Stimulated activated naive CD8-positive, alpha-beta T cell treated with anti-CD3 and anti-CD28 coated beads, Interleukin-15, amount 100 ng/mL, for 72 hours (primary cell): ENCODE data around the gene DIPK1B.
"Not testable (repeated sequence)": the region's sequence is repeated elsewhere in the genome, so short reads cannot be mapped to it uniquely, and the experiment has no call there.

ENCODE experiments used
- ATAC-seq: fragments of 150-1000 bp; cut with Tn5 transposase; 2 replicates; pipeline ENCODE4 v1.10.0; 2021; ENCODE audit warnings: mild to moderate bottlenecking, moderate library complexity
- DNase-seq, 2 donors: peaks; one replicate each; pipeline ENCODE4 v3.0.0; 2021 to 2022
- H3K27ac Mint-ChIP-seq, 2 donors: one replicate each; pipeline ENCODE4 v1.8.0; 2022; ENCODE audit warnings: mild to moderate bottlenecking in 2 of 2, mixed read lengths in 2 of 2, moderate library complexity in 2 of 2
- H3K27me3 Mint-ChIP-seq: one replicate; pipeline ENCODE4 v1.8.0; 2022; ENCODE audit warnings: mixed read lengths
- H3K4me1 Mint-ChIP-seq: one replicate; pipeline ENCODE4 v1.8.0; 2022; ENCODE audit warnings: mild to moderate bottlenecking, mixed read lengths
- H3K4me3 Mint-ChIP-seq, 2 donors: one replicate each; pipeline ENCODE4 v1.8.0; 2022; ENCODE audit warnings: mild to moderate bottlenecking in 2 of 2, mixed read lengths in 2 of 2, moderate library complexity in 1 of 2
- H3K9me3 Mint-ChIP-seq, 2 donors: one replicate each; pipeline ENCODE4 v1.8.0; 2022; ENCODE audit warnings: mixed read lengths in 2 of 2

DIPK1B gene

DNA sequence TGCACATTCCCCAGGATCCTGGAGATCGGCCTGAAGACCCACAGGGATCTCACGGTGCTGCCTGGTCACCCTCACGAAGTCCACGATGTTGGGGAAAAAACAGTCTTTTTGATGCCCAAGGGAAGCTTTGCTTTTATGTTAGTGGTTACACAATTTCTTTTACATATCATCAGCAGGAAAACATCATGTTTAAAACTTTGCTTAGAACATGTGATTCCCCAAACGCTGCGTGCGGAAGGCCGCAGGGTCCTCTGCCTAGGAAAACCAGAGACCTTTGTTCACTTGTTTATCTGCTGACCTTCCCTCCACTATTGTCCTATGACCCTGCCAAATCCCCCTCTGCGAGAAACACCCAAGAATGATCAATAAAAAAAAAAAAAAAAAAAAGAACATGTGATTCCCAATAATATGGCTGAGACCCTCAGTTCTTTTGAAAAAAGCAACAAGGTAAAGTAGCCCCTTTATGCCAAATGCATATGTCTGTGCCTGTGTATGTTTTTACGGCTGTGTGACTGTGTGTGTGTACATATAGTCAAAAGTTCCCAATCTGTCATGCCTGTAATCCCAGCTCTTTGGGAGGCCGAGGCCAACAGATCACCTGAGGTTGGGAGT lies 13.6 kb upstream of the DIPK1B start:
- Mint-ChIP-seq H3K27me3 (peaks cover 18% of the 10 kb centered on the region), H3K27ac (no peak overlapping the region), H3K4me3 (no peak overlapping the region), H3K9me3 (no peaks in the 10 kb centered on the region), H3K4me1 (peaks cover 76% of the 10 kb centered on the region)
- ATAC-seq = no peak
- DNase-seq = no peak

DNA sequence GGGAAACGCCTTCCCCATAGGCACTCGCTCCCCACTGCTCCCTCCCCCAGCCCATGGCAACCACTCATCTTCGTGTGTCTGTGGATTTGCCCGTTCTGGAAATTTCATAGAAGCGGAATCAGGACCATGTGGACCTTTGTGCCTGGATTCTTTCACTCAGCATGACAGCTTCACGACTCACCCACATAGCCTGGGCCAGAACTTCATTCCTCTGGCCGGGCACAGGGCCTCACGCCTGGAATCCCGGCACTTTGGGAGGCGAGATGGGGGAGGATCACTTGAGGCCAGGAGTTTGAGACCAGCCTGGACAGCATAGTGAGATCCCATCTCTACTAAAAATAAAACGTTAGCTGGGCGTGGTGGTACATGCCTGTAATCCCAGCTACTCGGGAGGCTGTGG lies 12.1 kb upstream of the DIPK1B start:
- H3K4me3 Mint-ChIP-seq = peak overlapping the region; percentile 79 to 85
- H3K4me1 Mint-ChIP-seq = peaks cover 68% of the 10 kb centered on the region
- ATAC-seq (no peak), DNase-seq (no peak)
- H3K9me3 Mint-ChIP-seq = no peaks in the 10 kb centered on the region
- peak overlapping the region in 1 of 2 donors; percentile 42 for H3K27ac Mint-ChIP-seq
- peaks cover 21% of the 10 kb centered on the region for H3K27me3 Mint-ChIP-seq

DNA sequence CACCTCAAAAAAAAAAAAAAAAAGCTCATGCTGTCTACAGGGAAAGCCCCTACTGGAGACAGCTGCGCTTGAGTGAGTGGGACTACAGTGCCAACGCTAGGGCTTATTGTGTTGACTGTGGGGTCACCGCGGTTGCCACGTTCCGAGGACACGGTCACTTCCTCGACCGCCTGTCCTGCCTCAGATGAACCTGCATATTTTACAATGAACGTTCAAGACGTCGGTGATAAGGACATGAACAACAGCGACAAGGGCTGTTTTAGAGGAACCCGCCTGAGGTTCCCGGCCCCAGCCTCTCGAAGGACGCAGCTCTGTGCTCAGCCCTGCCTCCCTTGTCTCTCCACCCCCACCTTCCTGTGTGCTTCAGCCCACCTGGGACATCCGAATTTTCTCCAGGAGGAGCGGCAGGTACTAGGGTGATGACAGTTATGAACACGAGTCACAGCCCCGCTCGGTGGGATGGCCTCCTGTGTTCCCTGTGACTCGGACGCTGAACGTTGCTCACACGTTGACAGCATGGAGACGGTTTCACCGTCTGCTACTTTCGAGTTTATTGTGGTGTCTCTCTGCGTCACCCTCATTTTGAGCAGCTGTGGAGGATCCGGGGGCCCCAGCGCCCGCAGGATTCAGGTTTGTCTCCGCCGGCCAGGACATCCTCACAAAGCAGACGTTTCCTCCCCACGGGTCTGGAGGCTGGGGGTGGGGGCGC lies 11.3 kb upstream of the DIPK1B start:
- Mint-ChIP-seq H3K4me1 (peaks cover 60% of the 10 kb centered on the region), H3K27ac (peak overlapping the region; percentile 94), H3K9me3 (no peaks in the 10 kb centered on the region), H3K27me3 (peaks cover 29% of the 10 kb centered on the region), H3K4me3 (peak overlapping the region; percentile 79 to 85)
- ATAC-seq (peak; percentile 96), DNase-seq (peak; percentile 72 to 81)

DNA sequence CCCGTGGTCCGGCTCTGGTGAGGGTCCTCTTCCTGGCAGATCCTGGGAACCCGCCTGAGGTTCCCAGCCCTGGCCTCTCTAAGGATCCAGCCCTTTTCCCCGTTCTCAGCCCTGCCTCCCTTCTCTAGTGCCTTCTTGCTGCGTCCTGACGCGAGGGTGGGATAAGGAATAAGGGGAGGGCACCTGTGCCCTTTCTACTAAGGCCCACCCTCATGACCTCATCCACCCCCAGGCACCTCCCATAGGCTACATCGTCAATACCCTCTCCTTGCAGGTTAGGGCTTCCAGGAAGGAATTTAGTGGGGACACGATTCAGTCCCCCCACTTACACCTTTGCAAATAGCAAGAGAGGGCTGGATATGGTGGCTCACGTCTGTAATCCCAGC lies 10.7 kb upstream of the DIPK1B start:
- Mint-ChIP-seq H3K9me3 (no peaks in the 10 kb centered on the region), H3K27me3 (peaks cover 31% of the 10 kb centered on the region), H3K4me3 (peak overlapping the region; percentile 79 to 85), H3K27ac (peak overlapping the region; percentile 94), H3K4me1 (peaks cover 55% of the 10 kb centered on the region)
- ATAC-seq = peak; percentile 6
- no peak for DNase-seq

DNA sequence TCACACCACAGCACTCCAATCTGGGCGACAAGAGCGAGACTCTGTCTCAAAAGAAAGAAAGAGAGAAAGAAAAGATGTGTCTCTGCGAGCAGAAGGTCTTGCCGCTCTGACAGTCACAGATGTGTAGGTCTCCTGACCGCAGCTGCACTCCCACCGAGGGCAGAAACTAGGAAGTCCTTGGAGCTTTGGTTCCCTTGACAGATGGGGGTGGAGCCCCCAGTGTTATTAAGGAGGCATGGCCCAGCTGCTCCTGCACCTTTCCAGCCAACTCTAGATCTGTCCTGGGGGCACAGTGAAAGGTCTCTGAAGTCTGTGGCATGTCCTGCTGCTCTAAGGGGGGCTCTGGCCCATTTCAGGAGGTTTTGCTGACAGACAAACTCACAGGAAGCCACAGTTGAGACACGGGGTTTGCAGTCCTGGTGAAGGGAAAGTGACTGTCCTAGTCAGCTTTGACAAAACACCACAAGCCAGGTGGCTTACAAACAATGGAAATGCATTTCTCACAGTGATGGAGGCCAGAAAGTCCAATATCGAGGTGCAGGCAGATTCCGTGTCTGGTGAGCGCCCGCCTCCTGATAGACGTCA lies 9.0 kb upstream of the DIPK1B start:
- H3K27me3 Mint-ChIP-seq = peaks cover 24% of the 10 kb centered on the region
- H3K27ac Mint-ChIP-seq = no peak overlapping the region
- DNase-seq (no peak), ATAC-seq (no peak)
- H3K4me3 Mint-ChIP-seq = no peak overlapping the region
- no peaks in the 10 kb centered on the region for H3K9me3 Mint-ChIP-seq
- H3K4me1 Mint-ChIP-seq = peaks cover 41% of the 10 kb centered on the region

DNA sequence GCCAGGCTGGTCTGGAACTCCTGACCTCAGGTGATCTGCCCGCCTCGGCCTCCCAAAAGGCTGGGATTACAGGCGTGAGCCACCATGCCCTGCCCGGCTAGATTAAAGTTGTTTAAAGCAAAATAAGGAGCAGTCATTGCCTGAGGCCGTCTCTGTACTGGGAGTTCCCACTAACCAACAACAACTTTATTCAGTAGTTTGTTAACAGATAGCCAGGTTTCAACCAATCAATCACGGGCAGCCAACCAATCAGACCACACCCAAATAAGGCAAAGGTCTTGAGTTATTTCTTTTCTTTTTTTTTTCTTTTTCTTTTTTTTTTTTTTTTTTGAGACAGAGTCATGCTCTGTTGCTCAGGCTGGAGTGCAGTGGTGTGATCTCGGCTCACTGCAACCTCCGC lies 7.6 kb upstream of the DIPK1B start:
- not testable (repeated sequence) for H3K9me3 Mint-ChIP-seq, DNase-seq, H3K4me3 Mint-ChIP-seq, ATAC-seq, H3K27ac Mint-ChIP-seq
- Mint-ChIP-seq H3K4me1 (peaks cover 36% of the 10 kb centered on the region), H3K27me3 (peaks cover 30% of the 10 kb centered on the region)

DNA sequence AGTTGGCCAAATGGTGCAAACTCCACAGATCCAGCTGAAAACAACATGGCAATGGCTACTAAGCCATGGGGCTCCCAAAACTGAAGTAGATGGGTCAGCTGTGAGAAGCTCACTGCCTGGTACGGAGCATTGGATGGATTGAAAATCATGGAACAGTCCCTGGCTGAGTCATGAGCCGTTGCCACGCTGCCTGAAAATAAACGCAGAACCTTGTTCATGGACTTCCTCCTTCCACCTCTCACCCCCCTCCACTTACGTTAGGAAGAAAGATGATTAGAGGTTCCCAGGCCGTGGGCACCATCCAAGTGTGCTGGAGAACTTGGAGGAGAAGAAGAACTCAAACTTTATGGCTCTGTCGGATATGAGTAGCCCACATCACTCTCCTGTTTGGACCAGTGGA lies 6.8 kb upstream of the DIPK1B start:
- DNase-seq = no peak
- Mint-ChIP-seq H3K27ac (no peak overlapping the region), H3K9me3 (no peaks in the 10 kb centered on the region), H3K4me1 (peaks cover 29% of the 10 kb centered on the region), H3K27me3 (peaks cover 39% of the 10 kb centered on the region), H3K4me3 (no peak overlapping the region)
- ATAC-seq = no peak

DNA sequence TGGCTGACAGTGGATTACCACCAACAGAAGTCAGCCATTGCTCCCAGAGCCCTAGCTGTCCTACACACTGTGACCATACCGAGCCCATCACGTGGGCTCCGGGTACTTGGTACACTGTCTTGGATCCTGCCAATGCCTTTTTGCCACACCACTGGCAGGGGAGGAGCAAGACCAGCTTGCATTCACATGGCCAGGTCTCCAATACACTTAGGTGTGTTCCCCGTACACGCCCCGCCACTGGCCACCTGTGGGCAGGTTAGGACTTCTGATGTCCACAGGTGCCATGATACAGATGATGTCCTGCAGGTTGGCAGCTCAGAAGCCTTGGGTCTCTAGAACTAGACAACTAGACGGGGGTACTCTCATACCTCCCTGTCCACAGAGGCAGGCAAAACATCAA lies 5.4 kb upstream of the DIPK1B start:
- H3K9me3 Mint-ChIP-seq = no peaks in the 10 kb centered on the region
- H3K27me3 Mint-ChIP-seq = peaks cover 53% of the 10 kb centered on the region
- H3K4me3 Mint-ChIP-seq = no peak overlapping the region
- DNase-seq = no peak
- no peak for ATAC-seq
- H3K27ac Mint-ChIP-seq = no peak overlapping the region
- H3K4me1 Mint-ChIP-seq = peaks cover 20% of the 10 kb centered on the region

DNA sequence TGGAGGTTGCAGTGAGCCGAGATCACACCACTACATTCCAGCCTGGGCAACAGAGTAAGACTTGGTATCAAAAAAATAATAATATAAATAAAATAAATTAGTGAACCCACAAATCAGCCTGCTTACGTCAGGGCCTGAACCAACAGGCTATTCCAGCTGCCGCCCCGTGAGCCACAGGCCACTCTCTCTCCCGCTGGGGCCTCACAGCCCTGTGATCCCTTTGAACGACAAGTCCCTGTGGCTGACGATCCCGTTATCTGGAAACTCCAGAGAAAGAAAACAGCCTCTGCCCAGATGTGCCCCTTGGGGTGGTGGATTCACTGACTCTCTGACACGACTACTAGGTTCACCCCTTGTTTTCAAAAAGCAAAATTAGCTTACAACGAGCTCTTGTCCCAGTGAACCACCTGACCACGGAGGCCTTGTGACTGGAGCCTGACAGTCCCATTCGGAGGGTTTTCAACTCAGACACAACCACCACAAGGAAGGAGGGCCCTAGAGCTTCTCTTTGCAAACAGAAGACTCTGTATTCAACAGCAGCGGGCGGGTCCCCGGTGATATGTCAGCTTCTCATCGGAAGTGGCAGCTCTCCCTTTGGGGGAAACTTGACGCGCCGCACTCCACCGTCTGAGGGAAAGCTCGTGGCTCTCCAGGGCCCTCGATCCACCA lies 4.4 kb upstream of the DIPK1B start:
- DNase-seq (no peak), ATAC-seq (no peak)
- Mint-ChIP-seq H3K27ac (peak overlapping the region in 1 of 2 donors; percentile 67), H3K9me3 (no peaks in the 10 kb centered on the region), H3K27me3 (peaks cover 55% of the 10 kb centered on the region), H3K4me3 (no peak overlapping the region), H3K4me1 (peaks cover 11% of the 10 kb centered on the region)

DNA sequence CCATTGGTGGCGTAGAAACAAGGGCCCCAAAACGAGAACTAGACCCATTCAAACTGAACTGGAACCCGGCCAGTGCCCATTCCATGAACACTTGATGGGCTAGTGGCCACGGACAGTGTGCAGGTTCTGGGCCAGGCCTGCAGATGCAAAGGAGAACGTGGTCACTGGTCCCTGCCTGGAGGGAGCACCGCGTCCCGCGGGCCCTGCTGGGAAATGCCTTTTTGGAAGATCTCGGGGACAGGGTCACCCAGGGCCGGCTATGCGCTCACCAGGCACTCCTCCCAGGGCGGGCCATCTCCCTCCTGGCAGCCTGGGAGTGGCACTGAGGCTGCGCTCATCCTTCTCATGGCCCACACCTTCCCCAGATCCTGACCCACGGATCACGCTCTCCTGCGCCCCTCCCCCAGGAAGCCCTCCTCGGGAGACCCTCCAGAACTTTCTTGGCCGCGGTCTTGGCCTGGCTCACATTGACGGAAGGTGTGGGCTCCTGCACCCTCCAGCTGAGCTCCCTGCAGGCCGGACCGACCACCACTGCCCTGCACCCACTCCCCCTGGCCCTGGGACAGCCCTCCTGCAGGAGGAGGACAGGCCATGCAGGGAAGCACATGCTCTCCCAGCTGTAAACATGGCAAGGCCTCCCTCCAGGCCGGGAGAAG lies 2.8 kb upstream of the DIPK1B start:
- no peak for DNase-seq
- Mint-ChIP-seq H3K4me1 (peaks cover 18% of the 10 kb centered on the region), H3K4me3 (no peak overlapping the region), H3K9me3 (no peaks in the 10 kb centered on the region), H3K27ac (no peak overlapping the region), H3K27me3 (peaks cover 71% of the 10 kb centered on the region)
- ATAC-seq = no peak

DNA sequence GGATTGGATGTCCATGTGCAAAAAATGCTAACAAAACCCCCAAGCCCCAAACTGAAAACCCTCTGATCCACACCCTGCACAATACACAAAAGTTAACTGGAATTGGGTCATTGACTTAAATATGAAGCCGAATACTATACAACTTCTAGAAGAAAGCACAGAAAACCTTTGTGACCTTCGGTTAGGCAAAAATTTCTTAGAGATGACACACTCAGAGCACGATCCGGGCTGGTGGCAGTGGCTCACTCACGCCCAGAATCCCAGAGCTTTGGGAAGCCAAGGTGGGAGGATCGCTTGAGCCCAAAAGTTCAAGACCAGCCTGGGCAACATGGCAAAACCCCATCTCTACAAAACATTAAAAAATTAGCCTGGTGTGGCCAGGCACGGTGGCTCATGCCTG lies 1.8 kb upstream of the DIPK1B start:
- Mint-ChIP-seq H3K4me1 (peaks cover 18% of the 10 kb centered on the region), H3K4me3 (no peak overlapping the region), H3K27ac (no peak overlapping the region), H3K9me3 (no peaks in the 10 kb centered on the region), H3K27me3 (peaks cover 72% of the 10 kb centered on the region)
- no peak for DNase-seq
- ATAC-seq = no peak

DNA sequence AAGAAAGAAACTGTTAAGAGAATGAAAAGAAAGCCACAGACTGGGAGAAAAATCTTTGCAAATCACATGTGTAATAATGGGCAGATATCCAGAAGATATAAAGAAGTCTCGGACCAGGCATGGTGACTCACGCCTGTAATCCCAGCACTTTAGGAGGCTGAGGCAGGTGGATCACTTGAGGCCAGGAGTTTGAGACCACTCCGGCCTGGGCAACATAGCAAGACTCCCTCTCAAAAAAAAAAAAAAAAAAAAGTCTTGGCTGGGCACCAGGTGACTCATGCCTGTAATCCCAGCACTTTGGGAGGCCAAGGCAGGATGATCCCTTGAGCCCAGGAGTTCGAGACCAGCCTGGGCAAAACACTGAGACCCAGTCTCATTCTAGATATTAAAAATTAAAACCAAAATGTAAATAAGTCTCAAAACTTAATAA lies 1.1 kb upstream of the DIPK1B start:
- peaks cover 72% of the 10 kb centered on the region for H3K27me3 Mint-ChIP-seq
- H3K4me1 Mint-ChIP-seq = peaks cover 18% of the 10 kb centered on the region
- not testable (repeated sequence) for DNase-seq, H3K9me3 Mint-ChIP-seq, ATAC-seq, H3K27ac Mint-ChIP-seq
- H3K4me3 Mint-ChIP-seq = peak overlapping the region; percentile 67 to 74

DNA sequence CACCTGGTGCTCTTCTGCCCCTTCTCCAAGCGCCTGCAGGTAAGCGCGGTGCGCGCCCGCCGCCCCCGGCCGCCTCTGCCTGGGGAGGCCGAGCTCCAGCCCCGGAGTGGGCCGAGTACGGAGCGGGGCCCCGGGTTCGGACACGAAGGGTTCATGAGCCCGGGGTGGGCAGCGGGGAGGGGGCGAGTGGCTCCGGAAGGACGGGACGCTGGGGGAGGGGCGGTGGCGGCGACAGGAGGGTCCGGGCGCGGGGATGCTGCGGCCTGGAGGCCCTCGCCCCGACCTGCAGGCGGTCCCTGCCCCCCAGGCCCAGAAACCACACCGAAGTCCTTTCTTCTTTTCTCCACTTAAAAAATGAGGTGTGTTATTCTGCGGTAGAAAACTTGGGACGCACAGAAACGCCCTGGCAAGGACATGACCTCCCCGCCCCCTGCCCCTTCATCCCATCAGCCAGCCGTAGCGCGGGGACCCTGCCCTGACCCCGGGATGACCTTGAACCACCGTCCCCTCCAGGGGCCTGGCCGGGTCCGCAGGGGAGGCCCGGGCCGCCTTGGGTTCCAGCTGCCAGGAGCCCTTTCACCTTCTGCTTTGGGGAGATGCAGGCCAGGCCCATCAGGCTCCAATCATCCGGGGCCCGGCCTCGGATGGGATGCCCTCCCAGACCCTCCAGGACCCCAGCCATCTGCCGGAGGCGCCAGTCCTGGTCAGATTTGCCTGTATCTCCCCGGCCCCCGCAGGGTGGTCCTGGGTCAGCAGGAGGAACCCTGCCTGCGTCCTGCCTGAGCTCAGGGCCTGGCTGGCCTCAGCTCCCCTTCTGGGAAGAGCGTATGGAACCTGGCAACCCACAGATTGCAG lies 545 bp downstream of the DIPK1B start:
- peaks cover 71% of the 10 kb centered on the region for H3K27me3 Mint-ChIP-seq
- ATAC-seq = peak; percentile 11
- no peak for DNase-seq
- peak overlapping the region in 1 of 2 donors; percentile 57 for H3K4me3 Mint-ChIP-seq
- no peaks in the 10 kb centered on the region for H3K9me3 Mint-ChIP-seq
- no peak overlapping the region for H3K27ac Mint-ChIP-seq
- H3K4me1 Mint-ChIP-seq = peaks cover 18% of the 10 kb centered on the region

DNA sequence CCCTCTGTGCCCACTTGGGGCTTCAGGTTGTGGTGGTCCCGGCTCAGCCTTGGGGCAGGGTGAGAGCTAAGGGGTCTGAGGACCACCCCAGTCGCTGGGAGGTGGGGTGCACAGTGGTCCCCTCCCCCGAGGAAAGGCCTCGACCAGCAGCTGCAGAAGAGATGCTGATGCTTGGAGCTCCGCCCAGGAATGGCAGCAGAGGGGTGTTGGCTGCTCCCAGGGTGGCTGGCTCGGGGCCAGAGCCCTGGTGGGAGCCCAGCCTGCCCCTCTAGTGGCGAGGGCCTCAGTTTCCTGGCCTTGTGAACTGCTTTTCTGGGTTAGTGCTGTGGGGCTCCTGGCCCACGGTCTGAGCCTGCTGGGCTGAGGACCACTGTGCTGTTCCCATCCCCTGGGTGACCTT lies 1.2 kb downstream of the DIPK1B start:
- DNase-seq = no peak

More for the DNA sequence above, 1.2 kb downstream of the DIPK1B start:
- Mint-ChIP-seq H3K9me3 (no peaks in the 10 kb centered on the region), H3K4me3 (peak overlapping the region in 1 of 2 donors; percentile 24), H3K4me1 (peaks cover 21% of the 10 kb centered on the region), H3K27ac (no peak overlapping the region), H3K27me3 (peaks cover 66% of the 10 kb centered on the region)
- ATAC-seq = no peak
